ENCODE measurements around the gene USO1.
"Not testable (repeated sequence)": the region's sequence is repeated elsewhere in the genome, so short reads cannot be mapped to it uniquely, and the experiment has no call there.

USO1 gene

GRCh38 chr4:75714011-75714410 is 10.4 kb upstream of the USO1 start:
- DNase-seq (ENCODE audit: low read depth) = no peak

- DNase-seq (ENCODE audit: low read depth) = no peak
Observed at GRCh38 chr4:75714704-75715103, 9.7 kb upstream of the USO1 start.

GRCh38 chr4:75715105-75715799 is 9.1 kb upstream of the USO1 start:
- DNase-seq (ENCODE audit: low read depth) = peak; percentile 28

- DNase-seq (ENCODE audit: low read depth) = not testable (repeated sequence)
Observed at GRCh38 chr4:75716054-75716453, 8.3 kb upstream of the USO1 start.

- no peak for DNase-seq (ENCODE audit: low read depth)
Observed at GRCh38 chr4:75717408-75717807, 7.0 kb upstream of the USO1 start.

- no peak for DNase-seq (ENCODE audit: low read depth)
Observed at GRCh38 chr4:75718529-75718928, 5.8 kb upstream of the USO1 start.

- DNase-seq (ENCODE audit: low read depth) = no peak
Observed at GRCh38 chr4:75722417-75722816, 2.0 kb upstream of the USO1 start.

GRCh38 chr4:75723163-75724065 is 963 bp upstream of the USO1 start:
- no peak for DNase-seq (ENCODE audit: low read depth)

GRCh38 chr4:75724867-75725724 is 719 bp downstream of the USO1 start:
- DNase-seq (ENCODE audit: low read depth) = no peak

- not testable (repeated sequence) for DNase-seq (ENCODE audit: low read depth)
Observed at GRCh38 chr4:75725942-75726538, 1.7 kb downstream of the USO1 start.

- DNase-seq (ENCODE audit: low read depth) = no peak
Observed at GRCh38 chr4:75726577-75726976, 2.2 kb downstream of the USO1 start.

GRCh38 chr4:75727073-75727472 is 2.7 kb downstream of the USO1 start:
- DNase-seq (ENCODE audit: low read depth) = no peak

- DNase-seq (ENCODE audit: low read depth) = no peak
Observed at GRCh38 chr4:75729836-75730235, 5.5 kb downstream of the USO1 start.

GRCh38 chr4:75733369-75733768 is 9.0 kb downstream of the USO1 start:
- no peak for DNase-seq (ENCODE audit: low read depth)

- DNase-seq (ENCODE audit: low read depth) = no peak
Observed at GRCh38 chr4:75735525-75735924, 11.1 kb downstream of the USO1 start.

- DNase-seq (ENCODE audit: low read depth) = no peak
Observed at GRCh38 chr4:75736862-75737261, 12.5 kb downstream of the USO1 start.

- no peak for DNase-seq (ENCODE audit: low read depth)
Observed at GRCh38 chr4:75737398-75737797, 13.0 kb downstream of the USO1 start.

- DNase-seq (ENCODE audit: low read depth) = no peak
Observed at GRCh38 chr4:75741027-75741426, 16.6 kb downstream of the USO1 start.

- DNase-seq (ENCODE audit: low read depth) = no peak
Observed at GRCh38 chr4:75742451-75742850, 18.1 kb downstream of the USO1 start.

GRCh38 chr4:75745161-75745560 is 20.8 kb downstream of the USO1 start:
- DNase-seq (ENCODE audit: low read depth) = peak; percentile 21

GRCh38 chr4:75745721-75746199 is 21.4 kb downstream of the USO1 start:
- DNase-seq (ENCODE audit: low read depth) = no peak

GRCh38 chr4:75752637-75753036 is 28.3 kb downstream of the USO1 start:
- no peak for DNase-seq (ENCODE audit: low read depth)
